Measurements from ENCODE around the gene TAF10. TPM values are rescaled to one million over a fixed set of nuclear protein-coding genes. Genes with fewer than 3 reads are reported as not detected.

The TAF10 gene
- total RNA-seq, 1 donor from 2014 or later: 52.5 TPM

DNA sequence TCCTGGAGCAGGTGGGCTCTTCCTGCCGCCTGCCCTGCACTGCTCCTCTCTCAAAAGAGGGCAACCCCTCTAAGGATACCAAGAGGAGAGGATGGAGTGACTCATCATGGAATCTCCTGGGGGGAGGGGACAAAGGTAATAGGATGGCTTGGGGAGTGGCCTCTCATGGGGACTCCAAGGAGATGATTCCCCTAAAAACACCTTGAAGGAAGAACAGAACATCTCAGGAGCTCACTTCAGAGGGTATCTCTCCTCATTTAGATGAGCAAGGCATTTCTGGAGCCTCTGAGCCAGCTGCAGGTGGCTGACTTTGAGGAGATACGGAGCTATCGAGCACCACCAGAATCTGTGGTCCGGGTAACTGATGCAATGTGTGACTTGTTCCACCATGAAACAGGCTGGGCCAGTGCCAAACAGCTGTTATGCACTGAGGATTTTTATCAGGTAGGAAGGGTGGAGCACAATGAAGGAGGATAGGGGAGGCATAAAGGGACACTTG lies 48.8 kb downstream of the TAF10 start:
- DNase-seq (ENCODE audit: low spot score) (no peak), ATAC-seq (no peak)

DNA sequence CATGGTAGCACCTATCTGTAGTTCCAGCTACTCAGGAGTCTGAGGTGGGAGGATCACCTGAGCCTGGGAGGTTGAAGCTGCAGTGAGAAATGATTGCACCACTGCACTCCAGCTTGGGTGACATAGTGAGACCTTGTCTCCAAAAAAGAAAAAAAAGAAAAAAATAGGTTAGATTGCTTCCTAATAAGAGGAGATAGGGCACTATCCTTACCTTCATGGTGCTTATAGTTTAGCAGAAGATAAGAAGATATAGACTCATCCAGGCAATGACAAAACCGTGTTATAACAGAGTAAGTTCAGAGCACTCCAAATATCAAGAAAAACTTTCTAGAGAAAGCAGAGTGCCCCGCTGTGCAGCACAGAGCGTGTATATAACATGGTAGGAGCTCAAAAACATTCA lies 50.7 kb downstream of the TAF10 start:
- DNase-seq (ENCODE audit: low spot score): no peak

More for the DNA sequence above, 50.7 kb downstream of the TAF10 start:
- no peak for ATAC-seq

Other genes starting within 250 kb of the TAF10 start
- gene SMPD1, start 221.7 kb downstream of the TAF10 start, total RNA-seq: 62.0 TPM
- gene APBB1, start 193.1 kb downstream of the TAF10 start, total RNA-seq: 3.6 TPM
- 5,455 TPM for gene HPX, start 171.2 kb downstream of the TAF10 start, total RNA-seq
- gene TRIM3, start 138.3 kb downstream of the TAF10 start, total RNA-seq: 7.8 TPM
- gene ARFIP2, start 130.9 kb downstream of the TAF10 start, total RNA-seq: 19.0 TPM
- 14.2 TPM for gene TIMM10B, start 130.7 kb downstream of the TAF10 start, total RNA-seq
- gene DNHD1, start 114.9 kb downstream of the TAF10 start, total RNA-seq: 10.1 TPM
- gene RRP8, start 8.6 kb downstream of the TAF10 start, total RNA-seq: 14.4 TPM
- gene ILK, start 8.4 kb downstream of the TAF10 start, total RNA-seq: 41.1 TPM
- gene TPP1, start 7.2 kb upstream of the TAF10 start, total RNA-seq: 62.4 TPM
- 2.5 TPM for gene DCHS1, start 43.6 kb upstream of the TAF10 start, total RNA-seq
- 13.5 TPM for gene MRPL17, start 71.1 kb upstream of the TAF10 start, total RNA-seq
- not detected for gene OR2AG2, start 159.8 kb upstream of the TAF10 start, total RNA-seq
- not detected for gene OR2AG1, start 170.8 kb upstream of the TAF10 start, total RNA-seq
- not detected for gene OR6A2, start 187.5 kb upstream of the TAF10 start, total RNA-seq
- gene OR10A5, start 233.5 kb upstream of the TAF10 start, total RNA-seq: not detected